Activated naive CD8-positive, alpha-beta T cell treated with anti-CD3 and anti-CD28 coated beads for 36 hours (primary cell): ENCODE results near the gene ANKRD33B. TPM values are rescaled to one million over a fixed set of nuclear protein-coding genes. Genes with fewer than 3 reads are reported as not detected.
"Not testable (repeated sequence)": the region's sequence is repeated elsewhere in the genome, so short reads cannot be mapped to it uniquely, and the experiment has no call there.

Source experiments
- DNase-seq: peaks from one replicate; pipeline ENCODE4 v3.0.0; 2021
- H3K27ac Mint-ChIP-seq: one replicate; pipeline ENCODE4 v1.8.0; 2022; ENCODE audit warnings: mild to moderate bottlenecking, moderate library complexity, mixed read lengths
- H3K27me3 Mint-ChIP-seq: one replicate; pipeline ENCODE4 v1.8.0; 2022; ENCODE audit warnings: mild to moderate bottlenecking, mixed read lengths
- H3K36me3 Mint-ChIP-seq: one replicate; pipeline ENCODE4 v1.8.0; 2021; ENCODE audit warnings: mild to moderate bottlenecking, mixed read lengths
- H3K4me1 Mint-ChIP-seq: one replicate; pipeline ENCODE4 v1.8.0; 2021; ENCODE audit warnings: mixed read lengths
- H3K4me3 Mint-ChIP-seq: one replicate; pipeline ENCODE4 v1.8.0; 2022; ENCODE audit warnings: mild to moderate bottlenecking, moderate library complexity, mixed read lengths
- H3K9me3 Mint-ChIP-seq: one replicate; pipeline ENCODE4 v1.8.0; 2022; ENCODE audit warnings: mixed read lengths
- total RNA-seq, 2 experiments: library from RNA; stranded (reverse); gene quantifications; one replicate each; pipeline ENCODE4 v1.2.3, GENCODE V29; 2021

The ANKRD33B gene
- 10 to 100 TPM in 1 of 2 experiments, 1 to 10 TPM in 1; 9.8 to 10.2 TPM for total RNA-seq

- DNase-seq, result peak; percentile 85
- peaks cover 4% of the 10 kb centered on the region for H3K36me3 Mint-ChIP-seq
- H3K27ac Mint-ChIP-seq, result peak within 1 kb of the TSS; percentile 73
- peak within 1 kb of the TSS; percentile 88 for H3K4me3 Mint-ChIP-seq
- peaks cover 20% of the 10 kb centered on the region for H3K27me3 Mint-ChIP-seq
- H3K9me3 Mint-ChIP-seq, result no peaks in the 10 kb centered on the region
- H3K4me1 Mint-ChIP-seq, result peaks cover 20% of the 10 kb centered on the region
Measured at GRCh38 chr5:10563945-10564837, at the start of gene ANKRD33B. Gene ANKRD33B, plus strand, starts transcription at chr5:10564070. Its CDS starts 398 bp downstream, at chr5:10564468.

GRCh38 chr5:10514572-10514971 lies 49.3 kb upstream of the ANKRD33B start:
- H3K9me3 Mint-ChIP-seq, DNase-seq, H3K27me3 Mint-ChIP-seq, H3K27ac Mint-ChIP-seq, H3K36me3 Mint-ChIP-seq, H3K4me1 Mint-ChIP-seq, H3K4me3 Mint-ChIP-seq: not testable (repeated sequence)

GRCh38 chr5:10515492-10515891 lies 48.4 kb upstream of the ANKRD33B start:
- Mint-ChIP-seq H3K27me3 (peaks cover 8% of the 10 kb centered on the region), H3K9me3 (no peaks in the 10 kb centered on the region), H3K4me1 (no peaks in the 10 kb centered on the region), H3K4me3 (no peak overlapping the region), H3K36me3 (no peaks in the 10 kb centered on the region), H3K27ac (no peak overlapping the region)
- DNase-seq, result no peak

GRCh38 chr5:10518347-10518746 lies 45.5 kb upstream of the ANKRD33B start:
- H3K9me3 Mint-ChIP-seq, result peaks cover 2% of the 10 kb centered on the region
- no peak for DNase-seq
- no peak overlapping the region for H3K4me3 Mint-ChIP-seq
- H3K27ac Mint-ChIP-seq, result no peak overlapping the region
- H3K27me3 Mint-ChIP-seq, result no peaks in the 10 kb centered on the region
- no peaks in the 10 kb centered on the region for H3K4me1 Mint-ChIP-seq
- peaks cover 3% of the 10 kb centered on the region for H3K36me3 Mint-ChIP-seq

- Mint-ChIP-seq H3K4me1 (no peaks in the 10 kb centered on the region), H3K27me3 (no peaks in the 10 kb centered on the region), H3K9me3 (peaks cover 2% of the 10 kb centered on the region), H3K4me3 (no peak overlapping the region), H3K36me3 (peaks cover 4% of the 10 kb centered on the region), H3K27ac (no peak overlapping the region)
- no peak for DNase-seq
Measured at GRCh38 chr5:10519729-10520128, 44.1 kb upstream of the ANKRD33B start.

- H3K27ac Mint-ChIP-seq, result no peak overlapping the region
- no peaks in the 10 kb centered on the region for H3K27me3 Mint-ChIP-seq
- H3K4me1 Mint-ChIP-seq, result no peaks in the 10 kb centered on the region
- H3K36me3 Mint-ChIP-seq, result peaks cover 4% of the 10 kb centered on the region
- H3K4me3 Mint-ChIP-seq, result no peak overlapping the region
- DNase-seq, result no peak
- peaks cover 2% of the 10 kb centered on the region for H3K9me3 Mint-ChIP-seq
Measured at GRCh38 chr5:10520706-10521105, 43.2 kb upstream of the ANKRD33B start.

- Mint-ChIP-seq H3K36me3 (peaks cover 4% of the 10 kb centered on the region), H3K4me1 (no peaks in the 10 kb centered on the region), H3K27ac (no peak overlapping the region), H3K9me3 (peaks cover 2% of the 10 kb centered on the region), H3K27me3 (no peaks in the 10 kb centered on the region), H3K4me3 (no peak overlapping the region)
- DNase-seq, result no peak
Measured at GRCh38 chr5:10521466-10522223, 42.2 kb upstream of the ANKRD33B start.

GRCh38 chr5:10522224-10522611 lies 41.7 kb upstream of the ANKRD33B start:
- Mint-ChIP-seq H3K4me1 (no peaks in the 10 kb centered on the region), H3K36me3 (peaks cover 4% of the 10 kb centered on the region), H3K27ac (no peak overlapping the region), H3K9me3 (peaks cover 2% of the 10 kb centered on the region), H3K27me3 (no peaks in the 10 kb centered on the region), H3K4me3 (no peak overlapping the region)
- no peak for DNase-seq

GRCh38 chr5:10524376-10525123 lies 39.3 kb upstream of the ANKRD33B start:
- H3K4me1 Mint-ChIP-seq, result no peaks in the 10 kb centered on the region
- DNase-seq, result no peak
- H3K4me3 Mint-ChIP-seq, result no peak overlapping the region
- H3K36me3 Mint-ChIP-seq, result peaks cover 4% of the 10 kb centered on the region
- peaks cover 3% of the 10 kb centered on the region for H3K27me3 Mint-ChIP-seq
- no peak overlapping the region for H3K27ac Mint-ChIP-seq
- H3K9me3 Mint-ChIP-seq, result peaks cover 2% of the 10 kb centered on the region

- no peak for DNase-seq
- Mint-ChIP-seq H3K27ac (no peak overlapping the region), H3K9me3 (peaks cover 2% of the 10 kb centered on the region), H3K4me3 (no peak overlapping the region), H3K4me1 (no peaks in the 10 kb centered on the region), H3K36me3 (peaks cover 4% of the 10 kb centered on the region), H3K27me3 (peaks cover 3% of the 10 kb centered on the region)
Measured at GRCh38 chr5:10525124-10525495, 38.8 kb upstream of the ANKRD33B start.

GRCh38 chr5:10527281-10527950 lies 36.5 kb upstream of the ANKRD33B start:
- H3K4me1 Mint-ChIP-seq, result no peaks in the 10 kb centered on the region
- no peak overlapping the region for H3K27ac Mint-ChIP-seq
- no peak for DNase-seq
- H3K9me3 Mint-ChIP-seq, result peaks cover 2% of the 10 kb centered on the region
- no peak overlapping the region for H3K4me3 Mint-ChIP-seq
- H3K27me3 Mint-ChIP-seq, result peaks cover 7% of the 10 kb centered on the region
- H3K36me3 Mint-ChIP-seq, result peaks cover 4% of the 10 kb centered on the region

GRCh38 chr5:10528056-10528816 lies 35.6 kb upstream of the ANKRD33B start:
- Mint-ChIP-seq H3K4me3 (no peak overlapping the region), H3K9me3 (peaks cover under 1% of the 10 kb centered on the region)

GRCh38 chr5:10528827-10529226 lies 35.0 kb upstream of the ANKRD33B start:
- H3K4me3 Mint-ChIP-seq, result no peak overlapping the region
- H3K9me3 Mint-ChIP-seq, result no peaks in the 10 kb centered on the region
- no peak for DNase-seq
- no peaks in the 10 kb centered on the region for H3K4me1 Mint-ChIP-seq
- no peaks in the 10 kb centered on the region for H3K36me3 Mint-ChIP-seq
- H3K27ac Mint-ChIP-seq, result no peak overlapping the region
- peaks cover 16% of the 10 kb centered on the region for H3K27me3 Mint-ChIP-seq

More at GRCh38 chr5:10528056-10528816, 35.6 kb upstream of the ANKRD33B start:
- Mint-ChIP-seq H3K36me3 (peaks cover 2% of the 10 kb centered on the region), H3K27me3 (peaks cover 13% of the 10 kb centered on the region), H3K4me1 (no peaks in the 10 kb centered on the region), H3K27ac (no peak overlapping the region)
- DNase-seq, result no peak
